Ureter (tissue), 1 donor: ENCODE measurements around the gene PLAGL1. TPM values are rescaled to one million over a fixed set of nuclear protein-coding genes. Genes with fewer than 3 reads are reported as not detected.
"Not testable (repeated sequence)": the region's sequence is repeated elsewhere in the genome, so short reads cannot be mapped to it uniquely, and the experiment has no call there.

Experiments used
- DNase-seq: peaks from one replicate; pipeline ENCODE4 v3.0.0-alpha.2; 2020; ENCODE audit warnings: low spot score
- total RNA-seq: library from RNA; stranded (reverse); gene quantifications from one replicate; pipeline ENCODE4 v1.2.4, GENCODE V29; 2023
- donor health status: DM: yes; HTN: yes; CAD: no.

The PLAGL1 gene
- total RNA-seq, 1 donor from 2014 or later = 57.3 TPM

GRCh38 chr6:144009628-144010027 is 1.6 kb upstream of the PLAGL1 start:
- not testable (repeated sequence) for DNase-seq

- no peak for DNase-seq
Observed at GRCh38 chr6:144008846-144009245, 787 bp upstream of the PLAGL1 start.

- DNase-seq = no peak
Observed at GRCh38 chr6:144007478-144008119, 460 bp downstream of the PLAGL1 start.

GRCh38 chr6:144006736-144007477 is 1.2 kb downstream of the PLAGL1 start:
- no peak for DNase-seq

- DNase-seq = no peak
Observed at GRCh38 chr6:143999406-143999805, 8.7 kb downstream of the PLAGL1 start.

- no peak for DNase-seq
Observed at GRCh38 chr6:143998686-143999085, 9.4 kb downstream of the PLAGL1 start.

- no peak for DNase-seq
Observed at GRCh38 chr6:143993965-143994646, 14.0 kb downstream of the PLAGL1 start.

- no peak for DNase-seq
Observed at GRCh38 chr6:143992285-143992684, 15.8 kb downstream of the PLAGL1 start.

- no peak for DNase-seq
Observed at GRCh38 chr6:143986463-143987065, 21.5 kb downstream of the PLAGL1 start.

GRCh38 chr6:143984666-143985065 is 23.4 kb downstream of the PLAGL1 start:
- DNase-seq = no peak

- DNase-seq = no peak
Observed at GRCh38 chr6:143982968-143983367, 25.1 kb downstream of the PLAGL1 start.

GRCh38 chr6:143980921-143981320 is 27.1 kb downstream of the PLAGL1 start:
- no peak for DNase-seq

- DNase-seq = no peak
Observed at GRCh38 chr6:143976806-143977349, 31.2 kb downstream of the PLAGL1 start.

GRCh38 chr6:143974089-143974488 is 34.0 kb downstream of the PLAGL1 start:
- no peak for DNase-seq

GRCh38 chr6:143973097-143973966 is 34.7 kb downstream of the PLAGL1 start:
- no peak for DNase-seq

- no peak for DNase-seq
Observed at GRCh38 chr6:143971482-143972205, 36.4 kb downstream of the PLAGL1 start.

- no peak for DNase-seq
Observed at GRCh38 chr6:143970456-143971218, 37.4 kb downstream of the PLAGL1 start.

- DNase-seq = no peak
Observed at GRCh38 chr6:143969077-143969476, 39.0 kb downstream of the PLAGL1 start.

- DNase-seq = no peak
Observed at GRCh38 chr6:143967706-143968376, 40.2 kb downstream of the PLAGL1 start.
